Gastrocnemius medialis (tissue), 4 donors: ENCODE measurements around the gene RTP5.

Experiments used
- CTCF ChIP-seq, 5 experiments: fragments of 450-650 bp in 3 of 5; fragments of 200-600 bp in 2 of 5; sonication (generic) in 2 of 5; IDR thresholded peaks in 4 of 5; conservative IDR thresholded peaks in 1 of 5; 1 replicate in 4 of 5; 2 replicates in 1 of 5; pipeline ENCODE4 v1.5.1; 2016 to 2019; ENCODE audit warnings: antibody characterized with exemption in 5 of 5, mild to moderate bottlenecking in 3 of 5, moderate library complexity in 3 of 5
- POLR2A ChIP-seq, 2 donors: fragments of 450-650 bp; IDR thresholded peaks; one replicate each; pipeline ENCODE4 v1.6.1; 2017; ENCODE audit warnings: antibody characterized with exemption in 2 of 2, mild to moderate bottlenecking in 2 of 2, moderate library complexity in 2 of 2

GRCh38 chr2:241865416-241865956 is 4.0 kb upstream of the RTP5 start:
- TF ChIP-seq CTCF (IDR thresholded peaks at IDR 0.05 in 4 of 5, conservative IDR thresholded peaks at IDR 0.05 in 1 of 5) (no peak), POLR2A (IDR thresholded peaks at IDR 0.05) (no peak)
